Esophagus squamous epithelium (tissue), 4 donors: ENCODE measurements around the gene GNPDA2.

Experiments used
- POLR2A ChIP-seq, 4 donors: fragments of 450-650 bp; IDR thresholded peaks; one replicate each; pipeline ENCODE4 v1.6.1; 2017; ENCODE audit warnings: antibody characterized with exemption in 4 of 4, mild to moderate bottlenecking in 4 of 4, moderate library complexity in 3 of 4
- TF ChIP-seq, protein P1 (sequence below), 6 experiments: fragments of 450-650 bp in 4 of 6; fragments of 200-600 bp in 2 of 6; sonication (generic) in 2 of 6; IDR thresholded peaks; one replicate each; pipeline ENCODE4 v1.5.1; 2016 to 2019; ENCODE audit warnings: antibody characterized with exemption in 6 of 6, mild to moderate bottlenecking in 4 of 6, moderate library complexity in 4 of 6

DNA sequence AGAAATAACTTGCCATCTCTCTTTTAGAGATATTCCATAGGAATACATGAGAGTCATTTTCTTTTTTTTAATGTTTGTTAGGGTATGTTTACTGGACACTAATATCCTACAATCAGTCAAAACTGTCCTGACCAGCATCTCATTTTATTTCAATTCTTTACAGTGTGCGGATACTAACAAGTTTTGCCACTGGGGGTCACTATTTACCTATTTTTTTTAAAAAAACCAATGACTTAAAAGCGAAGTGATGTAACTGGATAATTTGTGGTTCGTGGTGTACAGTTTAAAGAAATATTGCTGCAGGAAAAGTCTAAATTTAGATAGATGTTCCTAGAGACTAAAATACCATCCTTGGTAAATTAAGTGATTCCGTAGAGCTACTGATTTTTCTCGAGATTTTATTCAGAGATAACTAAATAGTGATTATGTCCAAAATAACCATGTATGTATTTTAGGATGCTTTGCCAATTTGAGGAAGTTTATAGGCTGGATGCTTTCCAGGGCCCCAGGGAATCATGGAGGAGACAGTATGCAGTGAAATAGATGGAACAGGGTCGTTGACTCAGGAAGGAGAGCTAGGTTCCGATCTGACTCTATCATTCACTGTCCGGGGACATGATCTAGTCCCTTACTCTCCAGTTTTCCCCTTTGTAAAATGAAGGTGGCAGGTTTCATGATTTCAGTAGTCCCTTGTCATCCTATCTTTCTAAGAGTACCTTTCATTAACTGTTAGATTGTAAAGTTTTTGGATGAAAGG, 34.0 kb upstream of the GNPDA2 start:
- TF ChIP-seq POLR2A (IDR thresholded peaks at IDR 0.05) = no peak
- TF ChIP-seq, protein P1, sequence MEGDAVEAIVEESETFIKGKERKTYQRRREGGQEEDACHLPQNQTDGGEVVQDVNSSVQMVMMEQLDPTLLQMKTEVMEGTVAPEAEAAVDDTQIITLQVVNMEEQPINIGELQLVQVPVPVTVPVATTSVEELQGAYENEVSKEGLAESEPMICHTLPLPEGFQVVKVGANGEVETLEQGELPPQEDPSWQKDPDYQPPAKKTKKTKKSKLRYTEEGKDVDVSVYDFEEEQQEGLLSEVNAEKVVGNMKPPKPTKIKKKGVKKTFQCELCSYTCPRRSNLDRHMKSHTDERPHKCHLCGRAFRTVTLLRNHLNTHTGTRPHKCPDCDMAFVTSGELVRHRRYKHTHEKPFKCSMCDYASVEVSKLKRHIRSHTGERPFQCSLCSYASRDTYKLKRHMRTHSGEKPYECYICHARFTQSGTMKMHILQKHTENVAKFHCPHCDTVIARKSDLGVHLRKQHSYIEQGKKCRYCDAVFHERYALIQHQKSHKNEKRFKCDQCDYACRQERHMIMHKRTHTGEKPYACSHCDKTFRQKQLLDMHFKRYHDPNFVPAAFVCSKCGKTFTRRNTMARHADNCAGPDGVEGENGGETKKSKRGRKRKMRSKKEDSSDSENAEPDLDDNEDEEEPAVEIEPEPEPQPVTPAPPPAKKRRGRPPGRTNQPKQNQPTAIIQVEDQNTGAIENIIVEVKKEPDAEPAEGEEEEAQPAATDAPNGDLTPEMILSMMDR (IDR thresholded peaks at IDR 0.05) = peak in 5 of 6 experiments; percentile 16 to 50 (median 38)
